B cell (primary cell): ENCODE data around the gene FLYWCH2. TPM values are rescaled to one million over a fixed set of nuclear protein-coding genes. Genes with fewer than 3 reads are reported as not detected.

ENCODE experiments used
- ATAC-seq: fragments of 200-7000 bp; cut with Tn5 transposase; one replicate; pipeline ENCODE4 v1.10.0; 2021; ENCODE audit warnings: low read depth, mild to moderate bottlenecking, moderate number of reproducible peaks, moderate library complexity
- CTCF ChIA-PET: fragments of 350-600 bp; sonication (Branson Sonifier 250); formaldehyde crosslinking; loops from one replicate; lab custom pipeline; 2021; ENCODE audit warnings: antibody characterized with exemption, inconsistent platforms; lab: Charles Lee
- POLR2A ChIA-PET: fragments of 350-600 bp; sonication (Branson Sonifier 250); formaldehyde crosslinking; loops from one replicate; lab custom pipeline; 2021; ENCODE audit warnings: antibody characterized with exemption; lab: Charles Lee
- DNase-seq: peaks from one replicate; pipeline ENCODE4 v3.0.0; 2013
- H2AFZ ChIP-seq: 2 replicates; pipeline ENCODE4 v1.6.1; 2012; ENCODE audit warnings: mild to moderate bottlenecking, low read depth, low read length; ENCODE audit not compliant: insufficient read depth, poor library complexity, severe bottlenecking
- H3K27ac ChIP-seq, 2 donors: 1 replicate in 1 of 2; 2 replicates in 1 of 2; pipeline ENCODE4 v1.5.1; 2012 to 2013; ENCODE audit warnings: low read length in 2 of 2, mild to moderate bottlenecking in 2 of 2, moderate library complexity in 1 of 2
- H3K27me3 ChIP-seq, 4 experiments: fragments of 200-600 bp in 1 of 4; sonication (generic) in 1 of 4; replicated peaks in 1 of 4; 1 replicate in 2 of 4; 2 replicates in 2 of 4; pipeline versions ENCODE4 v1.6.1 to v1.7.0; 2013 to 2016; ENCODE audit warnings: low read length in 3 of 4, mild to moderate bottlenecking in 2 of 4, mixed read lengths in 1 of 4, moderate library complexity in 1 of 4; ENCODE audit not compliant: insufficient read depth in 4 of 4, control insufficient read depth in 3 of 4; ENCODE audit errors: control extremely low read depth in 1 of 4
- H3K36me3 ChIP-seq, 2 experiments: replicated peaks in 1 of 2; 1 replicate in 1 of 2; 2 replicates in 1 of 2; pipeline versions ENCODE4 v1.6.1 to v1.7.1; 2013; ENCODE audit warnings: low read length in 1 of 2; ENCODE audit not compliant: insufficient read depth in 2 of 2, control insufficient read depth in 1 of 2; ENCODE audit errors: control extremely low read depth in 1 of 2, extremely low read depth in 1 of 2
- H3K4me1 ChIP-seq, 2 donors: fragments of 200-600 bp in 1 of 2; sonication (generic) in 1 of 2; 1 replicate in 1 of 2; 2 replicates in 1 of 2; pipeline versions ENCODE4 v1.5.1 to v1.6.1; 2013 to 2017; ENCODE audit warnings: low read length in 2 of 2; ENCODE audit not compliant: control insufficient read depth in 2 of 2, insufficient read depth in 2 of 2
- H3K4me2 ChIP-seq: replicated peaks from 2 replicates; pipeline ENCODE3; 2012; ENCODE audit warnings: mild to moderate bottlenecking, low read depth, low read length; ENCODE audit not compliant: poor library complexity, severe bottlenecking
- H3K4me3 ChIP-seq, 5 experiments: fragments of 200-600 bp in 1 of 5; sonication (generic) in 1 of 5; 1 replicate in 3 of 5; 2 replicates in 2 of 5; pipeline versions ENCODE4 v1.5.1 to v1.7.0; 2011 to 2016; ENCODE audit warnings: low read length in 4 of 5, mild to moderate bottlenecking in 4 of 5, low read depth in 2 of 5, control low read depth in 1 of 5, moderate library complexity in 1 of 5; ENCODE audit not compliant: insufficient read depth in 1 of 5; ENCODE audit errors: control extremely low read depth in 1 of 5, extremely low read depth in 1 of 5
- H3K79me2 ChIP-seq: fragments of 200-600 bp; sonication (generic); one replicate; pipeline ENCODE4 v1.6.0; 2016; ENCODE audit warnings: low read length; ENCODE audit not compliant: control insufficient read depth, insufficient read depth
- H3K9ac ChIP-seq: fragments of 200-600 bp; sonication (generic); 2 replicates; pipeline ENCODE4 v1.6.1; 2017; ENCODE audit warnings: mild to moderate bottlenecking, low read length, moderate library complexity
- H3K9me3 ChIP-seq, 3 donors: one replicate each; pipeline versions ENCODE4 v1.6.1 to v1.7.1; 2013; ENCODE audit warnings: low read length in 2 of 3; ENCODE audit not compliant: control insufficient read depth in 2 of 3, insufficient read depth in 1 of 3; ENCODE audit errors: control extremely low read depth in 1 of 3
- H4K20me1 ChIP-seq: 2 replicates; pipeline ENCODE4 v1.6.0; 2012; ENCODE audit warnings: mild to moderate bottlenecking, low read length; ENCODE audit not compliant: insufficient read depth, control insufficient read depth, poor library complexity, severe bottlenecking
- H3K27ac Mint-ChIP-seq: one replicate; pipeline ENCODE4 v1.8.0; 2021; ENCODE audit warnings: mixed read lengths
- H3K27me3 Mint-ChIP-seq: one replicate; pipeline ENCODE4 v1.8.0; 2021; ENCODE audit warnings: mixed read lengths
- H3K4me1 Mint-ChIP-seq: one replicate; pipeline ENCODE4 v1.8.0; 2021; ENCODE audit warnings: mixed read lengths
- H3K4me3 Mint-ChIP-seq: one replicate; pipeline ENCODE4 v1.8.0; 2021; ENCODE audit warnings: mixed read lengths
- H3K9me3 Mint-ChIP-seq: one replicate; pipeline ENCODE4 v1.8.0; 2022; ENCODE audit warnings: mixed read lengths; ENCODE audit not compliant: insufficient read depth
- EZH2 ChIP-seq: IDR thresholded peaks from 2 replicates; pipeline ENCODE4 v1.6.1; 2012; ENCODE audit warnings: borderline replicate concordance, low read depth, mild to moderate bottlenecking, moderate library complexity, low read length; ENCODE audit not compliant: insufficient read depth, poor library complexity, severe bottlenecking
- WGBS: methylation state at CpG from one replicate; pipeline ENCODE4 v1.1.5; 2013; ENCODE audit warnings: missing lambda C conversion rate; ENCODE audit not compliant: insufficient coverage; 5-methylcytosine and 5-hydroxymethylcytosine counted together
- intact Hi-C: fragments of 100-400 bp; cut with micrococcal nuclease; formaldehyde crosslinking; loops from one replicate; pipeline ENCODE4 v1.10.0; 2022
- polyA plus RNA-seq: library from polyadenylated mRNA; depleted of rRNA; stranded (reverse); fragments of >200 nt; gene quantifications from 2 replicates; pipeline ENCODE4 v1.2.3, GENCODE V29; 2012
- total RNA-seq, 2 donors: library from RNA; stranded (reverse); fragments of 120-200 nt in 1 of 2; gene quantifications; 1 replicate in 1 of 2; 2 replicates in 1 of 2; pipeline versions ENCODE4 v1.2.3 to v1.2.4, GENCODE V29; 2013 to 2022
- TF ChIP-seq, protein P1 (sequence below): fragments of 200-600 bp; IDR thresholded peaks from one replicate; pipeline ENCODE4 v1.8.0; 2022; ENCODE audit warnings: antibody characterized with exemption, mild to moderate bottlenecking

Gene FLYWCH2
- total and polyA plus RNA-seq, 2 donors (not counting 1 experiment from before 2014, with no cell fraction given), result 22.3 to 24.1 TPM

DNA sequence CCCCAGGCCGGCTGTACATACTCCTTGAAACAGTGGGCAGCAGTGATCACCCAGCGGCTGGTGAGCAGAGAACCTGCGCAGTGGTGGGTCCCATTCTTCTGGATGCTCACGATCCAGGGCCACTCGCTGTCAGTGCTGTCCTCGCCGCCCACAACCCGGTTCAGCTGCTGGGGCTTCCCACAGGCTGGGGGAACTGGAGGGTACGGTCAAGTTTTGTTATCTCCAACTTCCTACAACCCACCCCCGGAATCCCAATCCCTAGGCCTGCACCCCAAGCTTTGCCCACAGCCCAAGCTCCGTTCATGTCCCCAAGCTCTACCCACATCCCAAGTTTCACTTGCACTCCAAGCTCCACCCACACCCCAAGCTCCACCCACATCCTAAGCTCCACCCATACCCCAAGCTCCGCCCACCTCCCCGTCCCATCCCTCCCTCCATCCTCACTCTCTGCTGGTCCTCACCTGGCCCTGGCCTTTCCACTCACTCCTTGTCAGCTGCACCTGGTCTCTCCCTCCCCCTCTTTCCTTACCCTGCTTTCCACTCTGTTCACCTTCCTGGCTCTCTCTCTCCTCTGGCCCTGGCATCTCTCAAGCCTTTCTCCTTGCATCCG, 26.8 kb upstream of the FLYWCH2 start:
- H3K9me3 ChIP-seq, result peaks cover 0 to 58% (median 12%) of the 10 kb centered on the region in 3 donors
- DNase-seq (no peak), ATAC-seq (peak; percentile 51)
- H3K79me2 ChIP-seq, result no peaks in the 10 kb centered on the region
- no peak overlapping the region for H2AFZ ChIP-seq
- H3K9me3 Mint-ChIP-seq, result peaks cover 6% of the 10 kb centered on the region
- no peak overlapping the region for H3K27ac Mint-ChIP-seq
- H3K36me3 ChIP-seq, result no peaks in the 10 kb centered on the region
- no peak overlapping the region for H3K9ac ChIP-seq
- no peak overlapping the region for H3K4me2 ChIP-seq
- CTCF ChIA-PET, result no interaction called here
- no peak overlapping the region for H3K4me3 Mint-ChIP-seq
- peaks cover 13 to 14% of the 10 kb centered on the region in 2 donors for H3K4me1 ChIP-seq
- no peak overlapping the region for H3K27ac ChIP-seq
- H3K4me1 Mint-ChIP-seq, result peaks cover 4% of the 10 kb centered on the region
- intact Hi-C loops, result no loop called here
- peaks cover 0 to 50% (median 14%) of the 10 kb centered on the region in 4 experiments for H3K27me3 ChIP-seq
- H4K20me1 ChIP-seq, result no peaks in the 10 kb centered on the region
- H3K4me3 ChIP-seq, result no peak overlapping the region
- peaks cover 22% of the 10 kb centered on the region for H3K27me3 Mint-ChIP-seq
- no peak for TF ChIP-seq EZH2
- TF ChIP-seq, protein P1, sequence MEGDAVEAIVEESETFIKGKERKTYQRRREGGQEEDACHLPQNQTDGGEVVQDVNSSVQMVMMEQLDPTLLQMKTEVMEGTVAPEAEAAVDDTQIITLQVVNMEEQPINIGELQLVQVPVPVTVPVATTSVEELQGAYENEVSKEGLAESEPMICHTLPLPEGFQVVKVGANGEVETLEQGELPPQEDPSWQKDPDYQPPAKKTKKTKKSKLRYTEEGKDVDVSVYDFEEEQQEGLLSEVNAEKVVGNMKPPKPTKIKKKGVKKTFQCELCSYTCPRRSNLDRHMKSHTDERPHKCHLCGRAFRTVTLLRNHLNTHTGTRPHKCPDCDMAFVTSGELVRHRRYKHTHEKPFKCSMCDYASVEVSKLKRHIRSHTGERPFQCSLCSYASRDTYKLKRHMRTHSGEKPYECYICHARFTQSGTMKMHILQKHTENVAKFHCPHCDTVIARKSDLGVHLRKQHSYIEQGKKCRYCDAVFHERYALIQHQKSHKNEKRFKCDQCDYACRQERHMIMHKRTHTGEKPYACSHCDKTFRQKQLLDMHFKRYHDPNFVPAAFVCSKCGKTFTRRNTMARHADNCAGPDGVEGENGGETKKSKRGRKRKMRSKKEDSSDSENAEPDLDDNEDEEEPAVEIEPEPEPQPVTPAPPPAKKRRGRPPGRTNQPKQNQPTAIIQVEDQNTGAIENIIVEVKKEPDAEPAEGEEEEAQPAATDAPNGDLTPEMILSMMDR, result no peak
- WGBS, result 93% methylated on average over 14 of the region's 14 CpGs
- POLR2A ChIA-PET, result no interaction called here

DNA sequence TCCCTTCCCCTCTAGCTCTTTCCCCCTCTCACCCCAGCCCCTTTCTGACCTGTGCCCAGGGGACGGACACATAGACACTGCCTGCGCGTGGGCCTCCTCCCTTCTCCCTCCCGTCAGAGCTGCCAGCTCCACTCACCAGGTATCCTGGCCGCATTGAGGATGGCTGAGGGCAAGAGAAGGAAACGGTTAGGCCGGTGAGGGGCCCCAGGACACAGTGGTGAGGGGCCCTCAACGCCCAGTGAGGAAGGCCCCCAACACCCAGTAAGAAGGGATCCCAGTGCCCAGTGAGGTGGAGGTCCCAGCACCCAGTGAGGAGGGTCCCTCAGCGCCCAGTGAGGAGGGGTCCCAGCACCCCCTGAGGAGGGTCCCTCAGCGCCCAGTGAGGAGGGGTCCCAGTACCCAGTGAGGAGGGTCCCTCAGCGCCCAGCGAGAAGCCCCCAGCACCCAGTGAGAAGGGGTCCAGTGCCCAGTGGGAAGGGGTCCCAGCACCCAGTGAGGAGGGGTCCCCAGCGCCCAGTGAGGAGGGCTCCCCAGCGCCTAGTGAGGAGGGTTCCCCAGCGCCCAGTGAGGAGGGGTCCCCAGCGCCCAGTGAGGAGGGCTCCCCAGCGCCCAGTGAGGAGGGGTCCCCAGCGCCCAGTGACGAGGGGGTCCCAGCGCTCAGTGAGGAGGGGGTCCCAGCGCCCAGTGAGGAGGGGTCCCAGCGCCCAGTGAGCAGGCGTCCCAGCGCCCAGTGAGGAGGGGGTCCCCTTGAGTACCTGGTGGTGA, 26.1 kb upstream of the FLYWCH2 start:
- peaks cover 0 to 50% (median 14%) of the 10 kb centered on the region in 4 experiments for H3K27me3 ChIP-seq
- H3K27me3 Mint-ChIP-seq, result peaks cover 27% of the 10 kb centered on the region
- H3K36me3 ChIP-seq, result no peaks in the 10 kb centered on the region
- no peak overlapping the region for H3K4me3 ChIP-seq
- peaks cover 0 to 57% (median 12%) of the 10 kb centered on the region in 3 donors for H3K9me3 ChIP-seq
- H3K9me3 Mint-ChIP-seq, result peaks cover 6% of the 10 kb centered on the region
- 86% methylated on average over 18 of the region's 24 CpGs for WGBS
- no peak overlapping the region for H3K9ac ChIP-seq
- H3K4me2 ChIP-seq, result peak overlapping the region; percentile 62
- H2AFZ ChIP-seq, result no peak overlapping the region
- no peak for TF ChIP-seq EZH2
- TF ChIP-seq, protein P1, result no peak
- ATAC-seq (no peak), DNase-seq (no peak)
- CTCF ChIA-PET, result no interaction called here
- H3K4me1 ChIP-seq, result peaks cover 13 to 14% of the 10 kb centered on the region in 2 donors
- H3K4me1 Mint-ChIP-seq, result peaks cover 4% of the 10 kb centered on the region
- no peaks in the 10 kb centered on the region for H4K20me1 ChIP-seq
- POLR2A ChIA-PET, result no interaction called here
- no peak overlapping the region for H3K4me3 Mint-ChIP-seq
- no peaks in the 10 kb centered on the region for H3K79me2 ChIP-seq
- no peak overlapping the region for H3K27ac Mint-ChIP-seq
- H3K27ac ChIP-seq, result no peak overlapping the region
- intact Hi-C loops, result no loop called here
